PC-9 (cell line): Measurements from ENCODE around the gene CFAP161.

ENCODE experiments used
- EZH2 ChIP-seq: fragments of 200-600 bp; sonication (generic); IDR thresholded peaks from 2 replicates; pipeline ENCODE4 v1.8.0; 2017; ENCODE audit warnings: antibody characterized with exemption, low read depth
- TF ChIP-seq, protein P1 (sequence below): fragments of 200-600 bp; sonication (generic); conservative IDR thresholded peaks from 2 replicates; pipeline ENCODE4 v1.6.1; 2017; ENCODE audit warnings: mixed run types, antibody characterized with exemption, mild to moderate bottlenecking, moderate library complexity

DNA sequence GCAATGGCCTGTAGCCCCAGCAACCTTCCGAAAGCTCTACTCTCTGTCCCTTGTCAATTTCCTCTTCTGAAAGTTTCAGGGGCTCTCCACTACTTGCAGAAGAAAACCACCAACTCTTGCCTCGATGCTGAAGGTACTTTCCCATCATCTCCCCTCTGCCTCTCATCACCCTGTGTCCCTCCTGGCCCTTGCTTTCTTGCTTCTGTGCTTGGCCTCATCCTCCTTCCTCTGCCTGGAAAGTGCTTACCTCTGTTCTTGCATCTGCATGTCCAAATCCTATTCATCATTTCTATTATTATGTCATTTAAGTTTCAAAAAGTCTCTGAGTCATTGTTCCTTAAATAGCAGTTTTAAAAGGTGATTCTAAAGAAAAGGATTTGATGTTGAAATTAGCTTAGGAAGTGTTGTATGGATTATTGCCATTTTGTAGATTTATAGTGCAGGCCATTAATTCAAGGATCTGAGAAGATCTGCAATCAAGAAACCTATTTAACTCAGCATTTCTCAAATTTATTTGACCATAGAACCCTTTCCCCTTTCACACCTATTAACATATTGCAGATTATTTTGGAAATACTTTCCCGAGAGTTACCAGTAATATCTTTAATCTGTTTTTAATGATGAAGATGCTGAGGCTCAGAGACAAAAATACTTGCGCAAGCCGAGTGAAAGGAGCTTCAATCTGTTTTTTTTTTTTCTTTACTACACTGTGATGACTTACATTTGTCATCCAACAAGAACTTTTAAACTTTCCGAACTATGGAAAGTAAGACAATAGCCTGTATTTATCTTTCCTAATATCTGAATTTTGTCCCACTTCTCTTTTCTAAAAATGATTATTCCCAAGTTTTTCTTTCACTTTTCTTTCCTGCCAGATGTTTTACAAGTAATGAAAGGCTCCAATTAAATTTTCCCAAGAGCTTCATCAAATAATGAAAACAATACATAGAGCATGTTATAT lies 22.3 kb upstream of the CFAP161 start:
- TF ChIP-seq, protein P1, sequence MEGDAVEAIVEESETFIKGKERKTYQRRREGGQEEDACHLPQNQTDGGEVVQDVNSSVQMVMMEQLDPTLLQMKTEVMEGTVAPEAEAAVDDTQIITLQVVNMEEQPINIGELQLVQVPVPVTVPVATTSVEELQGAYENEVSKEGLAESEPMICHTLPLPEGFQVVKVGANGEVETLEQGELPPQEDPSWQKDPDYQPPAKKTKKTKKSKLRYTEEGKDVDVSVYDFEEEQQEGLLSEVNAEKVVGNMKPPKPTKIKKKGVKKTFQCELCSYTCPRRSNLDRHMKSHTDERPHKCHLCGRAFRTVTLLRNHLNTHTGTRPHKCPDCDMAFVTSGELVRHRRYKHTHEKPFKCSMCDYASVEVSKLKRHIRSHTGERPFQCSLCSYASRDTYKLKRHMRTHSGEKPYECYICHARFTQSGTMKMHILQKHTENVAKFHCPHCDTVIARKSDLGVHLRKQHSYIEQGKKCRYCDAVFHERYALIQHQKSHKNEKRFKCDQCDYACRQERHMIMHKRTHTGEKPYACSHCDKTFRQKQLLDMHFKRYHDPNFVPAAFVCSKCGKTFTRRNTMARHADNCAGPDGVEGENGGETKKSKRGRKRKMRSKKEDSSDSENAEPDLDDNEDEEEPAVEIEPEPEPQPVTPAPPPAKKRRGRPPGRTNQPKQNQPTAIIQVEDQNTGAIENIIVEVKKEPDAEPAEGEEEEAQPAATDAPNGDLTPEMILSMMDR = no peak
- no peak for TF ChIP-seq EZH2
